H9 (cell line): ENCODE results near the gene DSG4. TPM values are rescaled to one million over a fixed set of nuclear protein-coding genes. Genes with fewer than 3 reads are reported as not detected.

Experiments
- DNase-seq: peaks from one replicate; pipeline ENCODE4 v3.0.0-alpha.2; 2017
- H2AFZ ChIP-seq: one replicate; pipeline ENCODE4 v1.6.1; 2013; ENCODE audit warnings: mild to moderate bottlenecking, low read length, control low read depth, moderate library complexity
- H2AK5ac ChIP-seq: 2 replicates; pipeline ENCODE4 v1.6.1; 2013; ENCODE audit warnings: low read length, control low read depth, mixed read lengths; ENCODE audit not compliant: insufficient read length
- H2BK120ac ChIP-seq: one replicate; pipeline ENCODE4 v1.6.1; 2013; ENCODE audit warnings: low read depth, mild to moderate bottlenecking, low read length, control low read depth, inconsistent platforms; ENCODE audit not compliant: poor library complexity, severe bottlenecking
- H2BK12ac ChIP-seq: 2 replicates; pipeline ENCODE4 v1.6.1; 2013; ENCODE audit warnings: low read length, control low read depth, mixed read lengths, low read depth; ENCODE audit not compliant: insufficient read length
- H2BK15ac ChIP-seq: 2 replicates; pipeline ENCODE4 v1.6.1; 2013; ENCODE audit warnings: low read depth, low read length, control low read depth
- H2BK20ac ChIP-seq: one replicate; pipeline ENCODE4 v1.6.1; 2013; ENCODE audit warnings: low read depth, mild to moderate bottlenecking, low read length, control low read depth, inconsistent platforms; ENCODE audit not compliant: poor library complexity, severe bottlenecking
- H2BK5ac ChIP-seq: 2 replicates; pipeline ENCODE4 v1.6.1; 2013; ENCODE audit warnings: low read length, control low read depth, mixed read lengths; ENCODE audit not compliant: insufficient read length
- H3K14ac ChIP-seq: 2 replicates; pipeline ENCODE4 v1.6.1; 2013; ENCODE audit warnings: low read length, control low read depth; ENCODE audit not compliant: insufficient read depth
- H3K18ac ChIP-seq: 2 replicates; pipeline ENCODE4 v1.6.1; 2013; ENCODE audit warnings: low read depth, mild to moderate bottlenecking, mixed read lengths, low read length, control low read depth; ENCODE audit not compliant: insufficient read length
- H3K23ac ChIP-seq: 2 replicates; pipeline ENCODE4 v1.6.1; 2013; ENCODE audit warnings: low read length, control low read depth, mixed read lengths, low read depth; ENCODE audit not compliant: insufficient read length
- H3K23me2 ChIP-seq: 2 replicates; pipeline ENCODE4 v1.6.1; 2013; ENCODE audit warnings: low read depth, mild to moderate bottlenecking, mixed read lengths, low read length, control low read depth; ENCODE audit not compliant: insufficient read length, poor library complexity, severe bottlenecking
- H3K27ac ChIP-seq: 2 replicates; pipeline ENCODE4 v1.5.1; 2013; ENCODE audit warnings: low read length, control low read depth, mixed read lengths, low read depth; ENCODE audit not compliant: insufficient read length
- H3K27me3 ChIP-seq: 2 replicates; pipeline ENCODE4 v1.6.1; 2013; ENCODE audit warnings: low read length, control low read depth, inconsistent platforms; ENCODE audit not compliant: insufficient read depth
- H3K4ac ChIP-seq: 2 replicates; pipeline ENCODE4 v1.6.1; 2013; ENCODE audit warnings: low read depth, mild to moderate bottlenecking, control low read depth, inconsistent platforms, low read length, moderate library complexity
- H3K4me1 ChIP-seq: 2 replicates; pipeline ENCODE4 v1.6.1; 2013; ENCODE audit warnings: low read length, control low read depth, inconsistent platforms; ENCODE audit not compliant: insufficient read depth
- H3K4me2 ChIP-seq: 2 replicates; pipeline ENCODE4 v1.6.1; 2013; ENCODE audit warnings: low read length, control low read depth, mixed read lengths; ENCODE audit not compliant: insufficient read length, insufficient read depth
- H3K56ac ChIP-seq: 2 replicates; pipeline ENCODE4 v1.6.1; 2013; ENCODE audit warnings: low read depth, mild to moderate bottlenecking, mixed read lengths, low read length, control low read depth; ENCODE audit not compliant: insufficient read length
- H3K79me1 ChIP-seq: 2 replicates; pipeline ENCODE4 v1.6.1; 2013; ENCODE audit warnings: low read depth, mild to moderate bottlenecking, moderate library complexity, low read length, control low read depth, inconsistent platforms; ENCODE audit not compliant: insufficient read depth, poor library complexity, severe bottlenecking
- H3K79me2 ChIP-seq: 2 replicates; pipeline ENCODE4 v1.6.1; 2013; ENCODE audit warnings: low read length, control low read depth, inconsistent platforms; ENCODE audit not compliant: insufficient read depth
- H3K9ac ChIP-seq: 2 replicates; pipeline ENCODE4 v1.6.1; 2013; ENCODE audit warnings: low read length, control low read depth, mixed read lengths; ENCODE audit not compliant: insufficient read length; ENCODE audit errors: extremely low read depth
- H3K9me3 ChIP-seq: one replicate; pipeline ENCODE4 v1.6.1; 2013; ENCODE audit warnings: low read depth, low read length, inconsistent platforms; ENCODE audit not compliant: control insufficient read depth
- H3T11ph ChIP-seq: one replicate; pipeline ENCODE4 v1.6.1; 2013; ENCODE audit warnings: mild to moderate bottlenecking, low read length, control low read depth, inconsistent platforms
- H4K20me1 ChIP-seq: one replicate; pipeline ENCODE4 v1.6.1; 2013; ENCODE audit not compliant: control insufficient read depth, insufficient read length, insufficient read depth
- H4K5ac ChIP-seq: 2 replicates; pipeline ENCODE4 v1.6.1; 2013; ENCODE audit warnings: low read depth, mild to moderate bottlenecking, mixed read lengths, low read length, control low read depth; ENCODE audit not compliant: insufficient read length
- H4K8ac ChIP-seq: replicated peaks from 2 replicates; pipeline ENCODE4 v1.6.1; 2013; ENCODE audit warnings: low read length, control low read depth, mixed read lengths, low read depth; ENCODE audit not compliant: insufficient read length
- H4K91ac ChIP-seq: 2 replicates; pipeline ENCODE4 v1.6.1; 2013; ENCODE audit warnings: low read depth, mild to moderate bottlenecking, moderate library complexity, mixed read lengths, low read length, control low read depth; ENCODE audit not compliant: insufficient read length
- H3K27ac Mint-ChIP-seq, 3 experiments: 2 replicates in 2 of 3; 3 replicates in 1 of 3; pipeline ENCODE4 v1.8.0; 2020 to 2021; ENCODE audit warnings: mixed read lengths in 3 of 3, mild to moderate bottlenecking in 1 of 3, moderate library complexity in 1 of 3
- H3K27me3 Mint-ChIP-seq: 2 replicates; pipeline ENCODE4 v1.8.0; 2021; ENCODE audit warnings: low read depth, mild to moderate bottlenecking, moderate library complexity, mixed read lengths
- H3K36me3 Mint-ChIP-seq, 3 experiments: 2 replicates in 2 of 3; 3 replicates in 1 of 3; pipeline ENCODE4 v1.8.0; 2020 to 2021; ENCODE audit warnings: low read depth in 3 of 3, mixed read lengths in 3 of 3; ENCODE audit not compliant: insufficient read depth in 1 of 3
- H3K4me1 Mint-ChIP-seq, 2 experiments: 2 replicates each; pipeline ENCODE4 v1.8.0; 2020; ENCODE audit warnings: mixed read lengths in 2 of 2
- H3K4me3 Mint-ChIP-seq, 2 experiments: 2 replicates in 1 of 2; 3 replicates in 1 of 2; pipeline ENCODE4 v1.8.0; 2020 to 2021; ENCODE audit warnings: mild to moderate bottlenecking in 2 of 2, mixed read lengths in 2 of 2, moderate library complexity in 1 of 2
- H3K9me3 Mint-ChIP-seq, 2 experiments: 2 replicates in 1 of 2; 3 replicates in 1 of 2; pipeline ENCODE4 v1.8.0; 2020; ENCODE audit warnings: mild to moderate bottlenecking in 2 of 2, mixed read lengths in 2 of 2, moderate library complexity in 1 of 2
- CTCF ChIP-seq: fragments of 200-600 bp; sonication (generic); conservative IDR thresholded peaks from 3 replicates; pipeline ENCODE4 v1.8.0; 2021; ENCODE audit warnings: antibody characterized with exemption, mild to moderate bottlenecking
- WGBS: extraction: QIAGEN DNeasy Blood & Tissue Kit; methylation state at CpG from one replicate; pipeline ENCODE4 v1.1.7; 2013; ENCODE audit warnings: missing lambda C conversion rate, low lambda C conversion rate, mixed read lengths; ENCODE audit not compliant: insufficient read length; ENCODE audit errors: extremely low coverage; 5-methylcytosine and 5-hydroxymethylcytosine counted together
- total RNA-seq: library from RNA; stranded (reverse); gene quantifications from 2 replicates; pipeline ENCODE4 v1.2.1, GENCODE V29; 2021

The DSG4 gene
- total RNA-seq, 1 experiment from 2014 or later: not detected

DNA sequence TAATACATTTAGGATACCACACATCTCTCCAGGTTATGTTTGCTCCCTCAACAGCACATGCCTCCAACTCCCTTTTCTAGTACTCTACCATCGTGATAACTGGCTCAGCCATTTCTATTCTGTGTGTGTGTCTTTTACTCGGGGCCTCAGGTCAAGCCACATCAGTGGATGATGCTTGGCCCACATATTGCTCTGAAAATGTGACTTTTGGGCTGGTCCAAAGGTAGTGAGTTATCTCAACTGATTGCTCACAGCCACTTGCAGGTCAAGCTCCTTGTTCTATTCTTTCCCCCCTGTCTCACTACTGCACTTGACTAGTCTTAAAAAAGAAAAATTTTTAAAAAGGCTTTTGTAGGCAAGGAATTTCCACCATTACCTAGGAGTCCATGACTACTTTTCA lies 5.5 kb downstream of the DSG4 start:
- no peaks in the 10 kb centered on the region for H3K9me3 Mint-ChIP-seq
- no peak overlapping the region for H4K91ac ChIP-seq
- no peak overlapping the region for H3K18ac ChIP-seq
- DNase-seq: no peak
- H2BK20ac ChIP-seq: no peak overlapping the region
- no peak overlapping the region for H3K27ac ChIP-seq
- no peak overlapping the region for H3K14ac ChIP-seq
- no peaks in the 10 kb centered on the region for H3K36me3 Mint-ChIP-seq
- no peaks in the 10 kb centered on the region for H3K4me1 ChIP-seq
- no peak overlapping the region for H3K9ac ChIP-seq
- H2AFZ ChIP-seq: no peak overlapping the region
- peaks cover 2 to 4% of the 10 kb centered on the region in 2 experiments; a peak in 1 of 4 replicates for H3K4me1 Mint-ChIP-seq
- H4K8ac ChIP-seq: no peak overlapping the region
- no peaks in the 10 kb centered on the region for H3K23me2 ChIP-seq
- no peaks in the 10 kb centered on the region for H4K20me1 ChIP-seq
- H3K56ac ChIP-seq: no peak overlapping the region
- H4K5ac ChIP-seq: no peak overlapping the region
- no peak overlapping the region for H2BK120ac ChIP-seq
- TF ChIP-seq CTCF: no peak
- H3T11ph ChIP-seq: no peak overlapping the region
- no peak overlapping the region for H2AK5ac ChIP-seq
- H2BK12ac ChIP-seq: no peak overlapping the region
- H3K4me2 ChIP-seq: no peak overlapping the region
- H3K4me3 Mint-ChIP-seq: no peak overlapping the region
- H3K79me1 ChIP-seq: no peaks in the 10 kb centered on the region
- no peak overlapping the region for H2BK15ac ChIP-seq
- H3K27ac Mint-ChIP-seq: no peak overlapping the region
- H3K79me2 ChIP-seq: no peaks in the 10 kb centered on the region
- H3K4ac ChIP-seq: no peak overlapping the region
- H3K27me3 ChIP-seq: no peaks in the 10 kb centered on the region
- H2BK5ac ChIP-seq: no peak overlapping the region
- WGBS: no CpG with 5 or more reads among the region's 2 CpGs
- no peaks in the 10 kb centered on the region for H3K27me3 Mint-ChIP-seq
- no peak overlapping the region for H3K23ac ChIP-seq
- H3K9me3 ChIP-seq: no peaks in the 10 kb centered on the region
